ENCODE data around the gene SCMH1. TPM values are rescaled to one million over a fixed set of nuclear protein-coding genes. Genes with fewer than 3 reads are reported as not detected.
"Not testable (repeated sequence)": the region's sequence is repeated elsewhere in the genome, so short reads cannot be mapped to it uniquely, and the experiment has no call there.

The SCMH1 gene
- total RNA-seq, 2 donors from 2014 or later, result 16.4 to 18.3 TPM

GRCh38 chr1:41230656-41231055 is 11.4 kb downstream of the SCMH1 start:
- Mint-ChIP-seq H3K4me3 (no peak overlapping the region), H3K4me1 (peaks cover 18% of the 10 kb centered on the region)
- TF ChIP-seq CTCF (conservative IDR thresholded peaks at IDR 0.05), result no peak

GRCh38 chr1:41229219-41229618 is 12.9 kb downstream of the SCMH1 start:
- H3K36me3 Mint-ChIP-seq (ENCODE audit: low read depth); DNase-seq; H3K27ac Mint-ChIP-seq; H3K27ac ChIP-seq (ENCODE audit: low read depth, low read length); H3K9me3 Mint-ChIP-seq; H3K27me3 ChIP-seq (ENCODE audit: control insufficient read depth, insufficient read depth, low read length, poor library complexity, severe bottlenecking); H3K4me3 Mint-ChIP-seq; H3K4me1 ChIP-seq (ENCODE audit: control insufficient read depth, insufficient read depth, low read length); H3K9me3 ChIP-seq (ENCODE audit: control insufficient read depth, low read length); H3K9ac ChIP-seq (ENCODE audit: extremely low read depth, low read length, poor library complexity, severe bottlenecking); H3K36me3 ChIP-seq (ENCODE audit: control insufficient read depth, insufficient read depth, low read length); H3K27me3 Mint-ChIP-seq (ENCODE audit: insufficient read depth); H3K4me3 ChIP-seq (ENCODE audit: low read length): not testable (repeated sequence)
- H3K4me1 Mint-ChIP-seq, result peaks cover 18% of the 10 kb centered on the region
- WGBS, 2 experiments (ENCODE audit: insufficient coverage in 1 of 2, insufficient read length in 1 of 2), result 93 to 100% methylated on average over 1 to 2 of the region's 2 CpGs

More at GRCh38 chr1:41230656-41231055, 11.4 kb downstream of the SCMH1 start:
- peaks cover 3% of the 10 kb centered on the region for H3K9me3 Mint-ChIP-seq
- WGBS, 2 experiments (ENCODE audit: insufficient coverage in 1 of 2, insufficient read length in 1 of 2), result 77 to 100% methylated on average over 1 to 2 of the region's 2 CpGs
- no peak for DNase-seq
- Histone ChIP-seq H3K27me3 (ENCODE audit: control insufficient read depth, insufficient read depth, low read length, poor library complexity, severe bottlenecking) (no peaks in the 10 kb centered on the region), H3K36me3 (ENCODE audit: control insufficient read depth, insufficient read depth, low read length) (no peaks in the 10 kb centered on the region), H3K4me1 (ENCODE audit: control insufficient read depth, insufficient read depth, low read length) (no peaks in the 10 kb centered on the region), H3K27ac (ENCODE audit: low read depth, low read length) (no peak overlapping the region), H3K9me3 (ENCODE audit: control insufficient read depth, low read length) (no peaks in the 10 kb centered on the region), H3K4me3 (ENCODE audit: low read length) (no peak overlapping the region), H3K9ac (ENCODE audit: extremely low read depth, low read length, poor library complexity, severe bottlenecking) (no peak overlapping the region)
- no peaks in the 10 kb centered on the region for H3K36me3 Mint-ChIP-seq (ENCODE audit: low read depth)
- no peaks in the 10 kb centered on the region for H3K27me3 Mint-ChIP-seq (ENCODE audit: insufficient read depth)
- no peak overlapping the region for H3K27ac Mint-ChIP-seq

GRCh38 chr1:41226815-41227434 is 15.2 kb downstream of the SCMH1 start:
- H3K36me3 ChIP-seq (ENCODE audit: control insufficient read depth, insufficient read depth, low read length), result no peaks in the 10 kb centered on the region
- no peak overlapping the region for H3K4me3 ChIP-seq (ENCODE audit: low read length)
- H3K27me3 Mint-ChIP-seq (ENCODE audit: insufficient read depth), result no peaks in the 10 kb centered on the region
- peaks cover 3% of the 10 kb centered on the region for H3K9me3 Mint-ChIP-seq
- 25 to 66% methylated on average over 2 to 3 of the region's 3 CpGs for WGBS, 2 experiments (ENCODE audit: insufficient coverage in 1 of 2, insufficient read length in 1 of 2)
- H3K4me1 Mint-ChIP-seq, result peaks cover 13% of the 10 kb centered on the region
- H3K4me3 Mint-ChIP-seq, result no peak overlapping the region
- H3K9me3 ChIP-seq (ENCODE audit: control insufficient read depth, low read length), result no peaks in the 10 kb centered on the region
- no peak overlapping the region for H3K27ac ChIP-seq (ENCODE audit: low read depth, low read length)
- no peak for TF ChIP-seq CTCF (conservative IDR thresholded peaks at IDR 0.05)
- DNase-seq, result no peak
- H3K9ac ChIP-seq (ENCODE audit: extremely low read depth, low read length, poor library complexity, severe bottlenecking), result no peak overlapping the region
- H3K36me3 Mint-ChIP-seq (ENCODE audit: low read depth), result no peaks in the 10 kb centered on the region
- H3K4me1 ChIP-seq (ENCODE audit: control insufficient read depth, insufficient read depth, low read length), result no peaks in the 10 kb centered on the region
- H3K27ac Mint-ChIP-seq, result no peak overlapping the region
- no peaks in the 10 kb centered on the region for H3K27me3 ChIP-seq (ENCODE audit: control insufficient read depth, insufficient read depth, low read length, poor library complexity, severe bottlenecking)

- DNase-seq, result no peak
- WGBS, 2 experiments (ENCODE audit: insufficient coverage in 1 of 2, insufficient read length in 1 of 2), result 90 to 96% methylated on average over 2 to 3 of the region's 3 CpGs
- Histone ChIP-seq H3K9me3 (ENCODE audit: control insufficient read depth, low read length) (peaks cover 6% of the 10 kb centered on the region), H3K4me1 (ENCODE audit: control insufficient read depth, insufficient read depth, low read length) (no peaks in the 10 kb centered on the region), H3K27ac (ENCODE audit: low read depth, low read length) (no peak overlapping the region), H3K4me3 (ENCODE audit: low read length) (no peak overlapping the region), H3K9ac (ENCODE audit: extremely low read depth, low read length, poor library complexity, severe bottlenecking) (no peak overlapping the region), H3K27me3 (ENCODE audit: control insufficient read depth, insufficient read depth, low read length, poor library complexity, severe bottlenecking) (no peaks in the 10 kb centered on the region), H3K36me3 (ENCODE audit: control insufficient read depth, insufficient read depth, low read length) (no peaks in the 10 kb centered on the region)
- H3K27me3 Mint-ChIP-seq (ENCODE audit: insufficient read depth), result no peaks in the 10 kb centered on the region
- H3K36me3 Mint-ChIP-seq (ENCODE audit: low read depth), result peaks cover 2% of the 10 kb centered on the region
- peaks cover 4% of the 10 kb centered on the region for H3K9me3 Mint-ChIP-seq
- TF ChIP-seq CTCF (conservative IDR thresholded peaks at IDR 0.05), result no peak
- peaks cover 13% of the 10 kb centered on the region for H3K4me1 Mint-ChIP-seq
- H3K27ac Mint-ChIP-seq, result no peak overlapping the region
- no peak overlapping the region for H3K4me3 Mint-ChIP-seq
Measured at GRCh38 chr1:41225495-41225894, 16.6 kb downstream of the SCMH1 start.
